Muscle layer of duodenum (tissue), 2 donors: ENCODE results near the gene MS4A7.
"Not testable (repeated sequence)": the region's sequence is repeated elsewhere in the genome, so short reads cannot be mapped to it uniquely, and the experiment has no call there.

ENCODE experiments used
- H3K27ac ChIP-seq: one replicate; pipeline ENCODE4 v1.7.0; 2013; ENCODE audit warnings: mild to moderate bottlenecking, low read length
- H3K27me3 ChIP-seq: one replicate; pipeline ENCODE4 v1.7.0; 2013; ENCODE audit warnings: low read depth, mild to moderate bottlenecking, control low read depth, low read length
- H3K36me3 ChIP-seq, 2 donors: one replicate each; pipeline ENCODE4 v1.7.0; 2013; ENCODE audit warnings: low read length in 2 of 2, control low read depth in 1 of 2, mild to moderate bottlenecking in 1 of 2; ENCODE audit not compliant: insufficient read depth in 2 of 2, control insufficient read depth in 1 of 2
- H3K4me1 ChIP-seq, 2 donors: one replicate each; pipeline ENCODE4 v1.7.0; 2013; ENCODE audit warnings: low read length in 2 of 2, mild to moderate bottlenecking in 2 of 2, control low read depth in 1 of 2, moderate library complexity in 1 of 2; ENCODE audit not compliant: insufficient read depth in 2 of 2, control insufficient read depth in 1 of 2
- H3K4me3 ChIP-seq, 2 donors: one replicate each; pipeline ENCODE4 v1.7.0; 2013; ENCODE audit warnings: low read length in 2 of 2, low read depth in 1 of 2, mild to moderate bottlenecking in 1 of 2
- H3K9me3 ChIP-seq, 2 donors: one replicate each; pipeline ENCODE4 v1.7.0; 2013; ENCODE audit warnings: low read length in 2 of 2, control low read depth in 1 of 2, mild to moderate bottlenecking in 1 of 2; ENCODE audit not compliant: control insufficient read depth in 1 of 2
- donor health status: healthy.

Gene MS4A7

DNA sequence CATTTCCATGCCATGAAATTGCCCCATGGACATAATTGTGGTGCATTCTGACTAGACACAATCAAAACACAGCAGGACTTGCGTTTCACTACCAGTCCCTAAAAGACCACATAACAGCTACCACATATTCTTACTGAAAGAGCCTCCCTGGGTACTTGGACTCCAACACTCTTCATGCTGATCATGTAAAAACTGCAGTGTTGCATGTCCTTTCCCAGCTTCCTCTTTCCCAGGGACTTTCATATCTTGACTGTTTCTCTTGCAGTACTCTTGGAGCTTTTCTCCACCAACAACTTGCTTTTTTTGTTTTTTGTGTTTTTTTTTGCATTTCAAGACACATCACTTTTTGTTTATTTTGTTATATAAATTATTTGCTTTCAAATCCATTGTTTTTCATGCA is 28.3 kb upstream of the MS4A7 start:
- H3K27me3 ChIP-seq: no peaks in the 10 kb centered on the region
- H3K27ac ChIP-seq: no peak overlapping the region
- H3K4me1 ChIP-seq: no peaks in the 10 kb centered on the region
- H3K9me3 ChIP-seq: no peaks in the 10 kb centered on the region
- no peaks in the 10 kb centered on the region for H3K36me3 ChIP-seq
- H3K4me3 ChIP-seq: no peak overlapping the region

DNA sequence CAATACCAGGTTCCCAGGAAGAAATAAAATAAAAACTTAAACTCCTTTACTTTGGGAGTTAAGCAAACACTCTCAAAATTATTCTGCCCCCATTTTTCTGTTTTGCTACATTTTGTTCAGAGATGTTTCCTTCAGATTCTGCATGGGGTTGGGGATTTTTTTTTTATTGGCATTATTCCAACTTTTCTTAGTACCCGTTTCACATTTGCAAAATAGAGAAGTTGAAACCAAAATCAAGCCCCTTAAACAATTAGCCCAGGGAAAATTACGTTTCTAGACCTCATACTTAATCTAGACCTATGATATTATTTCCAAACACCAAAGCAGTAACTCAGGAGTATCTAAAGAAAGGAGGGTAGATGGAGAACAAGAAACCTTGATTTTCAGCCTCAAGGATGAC is 20.6 kb upstream of the MS4A7 start:
- H3K36me3 ChIP-seq: no peaks in the 10 kb centered on the region
- H3K4me3 ChIP-seq: no peak overlapping the region
- no peaks in the 10 kb centered on the region for H3K4me1 ChIP-seq
- no peaks in the 10 kb centered on the region for H3K27me3 ChIP-seq
- peaks cover 3 to 5% of the 10 kb centered on the region in 2 donors for H3K9me3 ChIP-seq
- H3K27ac ChIP-seq: no peak overlapping the region

DNA sequence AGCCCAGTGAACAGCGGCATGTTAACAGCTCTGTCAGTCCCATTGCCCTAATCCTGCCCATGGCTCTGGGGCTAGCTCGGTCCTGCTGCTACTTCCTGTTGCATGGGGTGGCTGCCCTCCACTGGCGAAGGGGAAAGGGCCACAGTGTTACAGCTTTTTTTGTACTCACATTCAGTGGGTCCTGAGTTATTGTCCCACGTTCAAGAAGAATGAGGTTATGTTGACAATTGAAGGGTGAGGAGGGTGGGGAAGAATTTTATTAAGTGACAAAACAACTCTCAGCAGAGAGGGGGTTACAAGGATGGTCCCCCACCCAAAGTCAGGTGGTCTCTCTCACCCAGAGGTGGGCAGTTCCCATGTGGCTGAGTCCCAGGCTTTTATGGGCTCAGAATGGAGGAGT is 17.7 kb upstream of the MS4A7 start:
- Histone ChIP-seq H3K9me3 (peaks cover 3 to 5% of the 10 kb centered on the region in 2 donors), H3K27ac (no peak overlapping the region), H3K4me3 (no peak overlapping the region), H3K27me3 (no peaks in the 10 kb centered on the region), H3K36me3 (no peaks in the 10 kb centered on the region), H3K4me1 (no peaks in the 10 kb centered on the region)

DNA sequence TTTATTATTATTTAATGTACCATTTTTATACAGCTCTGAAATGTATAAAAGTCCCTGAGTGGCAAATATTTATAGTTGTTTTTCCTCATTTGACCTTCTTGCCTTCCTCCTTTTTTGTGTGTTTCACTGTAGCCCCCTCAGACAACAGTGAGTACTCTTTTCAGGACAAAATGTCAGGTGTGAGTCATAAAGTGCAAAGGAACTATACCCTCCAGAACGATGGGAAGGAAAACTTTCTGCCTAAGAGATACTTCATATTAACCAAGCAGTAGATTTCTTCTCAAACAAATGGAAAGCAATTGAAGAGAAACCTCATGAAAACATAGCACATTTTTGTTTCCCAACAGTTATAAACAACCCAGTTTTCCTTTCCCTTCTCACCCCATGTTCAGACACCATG is 16.1 kb upstream of the MS4A7 start:
- Histone ChIP-seq H3K9me3 (peaks cover 3 to 5% of the 10 kb centered on the region in 2 donors), H3K27ac (no peak overlapping the region), H3K27me3 (no peaks in the 10 kb centered on the region), H3K4me3 (no peak overlapping the region), H3K4me1 (no peaks in the 10 kb centered on the region), H3K36me3 (no peaks in the 10 kb centered on the region)

DNA sequence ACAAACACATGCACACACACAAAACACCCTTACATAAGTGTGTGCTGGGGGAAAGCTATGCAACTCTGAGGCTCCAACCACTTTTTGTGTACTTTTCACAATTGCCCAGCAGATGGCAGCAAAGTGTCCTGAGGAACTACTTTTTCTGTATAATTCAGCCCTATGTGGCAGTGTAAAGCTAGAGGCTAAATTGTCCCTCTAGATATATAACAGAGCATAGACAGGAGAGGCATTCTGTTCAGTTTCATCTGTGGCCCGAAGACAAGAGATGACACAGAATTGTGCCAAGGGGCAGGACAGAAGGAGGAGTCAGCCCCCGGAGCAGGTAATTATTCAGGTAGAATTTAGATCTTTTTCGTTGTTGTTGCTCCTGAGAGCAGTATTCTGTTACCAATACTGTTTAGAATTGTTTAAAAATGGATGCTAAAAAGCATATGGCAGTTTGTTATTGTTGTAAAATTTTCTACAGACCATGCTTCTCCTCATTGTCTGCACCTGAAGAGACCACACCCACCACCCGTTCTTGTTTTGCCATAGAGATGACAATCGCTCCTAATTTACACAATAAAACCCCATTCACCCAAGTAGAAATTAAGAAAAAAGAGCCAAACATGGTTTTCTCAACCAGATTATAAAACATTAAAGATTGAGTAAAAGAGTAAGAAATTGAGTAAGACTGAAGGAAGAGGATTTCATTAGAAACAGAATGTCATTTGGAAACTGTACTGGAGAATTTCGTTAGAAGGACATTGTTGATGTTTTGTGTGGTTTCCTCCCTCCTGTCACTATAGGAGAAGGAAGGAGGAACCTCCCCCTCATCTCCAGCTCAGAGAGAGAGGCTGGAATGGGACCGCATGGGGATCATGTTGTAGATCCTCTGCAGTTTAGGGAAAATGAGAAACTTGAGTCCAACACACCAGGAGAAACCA is 14.5 kb upstream of the MS4A7 start:
- Histone ChIP-seq H3K36me3 (no peaks in the 10 kb centered on the region), H3K4me1 (no peaks in the 10 kb centered on the region), H3K27me3 (no peaks in the 10 kb centered on the region), H3K27ac (peak overlapping the region; percentile 55), H3K4me3 (no peak overlapping the region), H3K9me3 (peaks cover 3 to 5% of the 10 kb centered on the region in 2 donors)

DNA sequence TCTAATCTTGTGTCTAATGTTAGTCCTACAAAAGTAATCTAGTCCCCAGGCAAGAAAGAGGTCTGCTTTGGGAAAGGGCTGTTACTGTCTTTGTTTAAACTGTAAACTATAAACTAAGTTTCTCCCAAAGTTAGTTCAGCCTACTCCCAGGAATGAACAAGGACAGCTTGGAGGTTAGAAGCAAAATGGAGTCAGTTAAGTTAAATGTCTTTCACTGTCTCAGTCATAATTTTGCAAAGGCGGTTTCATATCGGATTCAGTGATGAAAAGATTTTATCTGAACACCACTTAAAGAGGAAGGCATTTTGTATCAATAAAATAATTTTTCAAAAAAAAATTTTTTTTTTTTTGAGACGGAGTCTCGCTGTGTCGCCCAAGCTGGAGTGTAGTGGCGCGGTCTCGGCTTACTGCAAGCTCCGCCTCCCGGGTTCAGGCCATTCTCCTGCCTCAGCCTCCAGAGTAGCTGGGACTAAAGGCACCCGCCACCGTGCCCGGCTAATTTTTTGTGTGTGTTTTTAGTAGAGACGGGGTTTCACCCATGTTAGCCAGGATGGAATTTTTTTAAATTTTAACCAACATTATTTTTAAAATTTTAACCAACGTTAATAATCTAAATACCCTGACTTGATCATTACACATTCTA is 11.9 kb upstream of the MS4A7 start:
- not testable (repeated sequence) for H3K4me3 ChIP-seq, H3K4me1 ChIP-seq, H3K27me3 ChIP-seq, H3K36me3 ChIP-seq, H3K9me3 ChIP-seq, H3K27ac ChIP-seq

DNA sequence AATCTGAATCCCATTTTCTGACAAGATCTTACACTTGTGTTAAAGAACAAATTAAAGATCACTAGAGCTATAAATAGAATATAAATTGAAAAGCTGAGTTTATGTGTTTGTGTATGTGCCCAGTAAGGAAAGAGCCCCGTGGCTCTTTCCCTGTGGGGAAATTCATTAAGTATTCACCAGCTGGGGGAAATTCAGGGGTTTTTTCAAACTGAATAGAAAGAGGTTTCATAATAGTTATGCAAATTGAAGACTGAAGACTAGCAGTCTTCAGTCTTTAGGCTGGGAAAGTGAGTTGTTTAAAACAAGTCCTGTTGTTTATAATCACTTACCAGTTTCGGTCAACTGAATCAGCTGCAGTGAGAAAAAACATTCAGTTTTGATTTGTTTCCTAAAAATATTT is 11.3 kb upstream of the MS4A7 start:
- Histone ChIP-seq H3K4me3 (no peak overlapping the region), H3K9me3 (no peaks in the 10 kb centered on the region), H3K27me3 (no peaks in the 10 kb centered on the region), H3K27ac (no peak overlapping the region), H3K36me3 (no peaks in the 10 kb centered on the region), H3K4me1 (no peaks in the 10 kb centered on the region)

DNA sequence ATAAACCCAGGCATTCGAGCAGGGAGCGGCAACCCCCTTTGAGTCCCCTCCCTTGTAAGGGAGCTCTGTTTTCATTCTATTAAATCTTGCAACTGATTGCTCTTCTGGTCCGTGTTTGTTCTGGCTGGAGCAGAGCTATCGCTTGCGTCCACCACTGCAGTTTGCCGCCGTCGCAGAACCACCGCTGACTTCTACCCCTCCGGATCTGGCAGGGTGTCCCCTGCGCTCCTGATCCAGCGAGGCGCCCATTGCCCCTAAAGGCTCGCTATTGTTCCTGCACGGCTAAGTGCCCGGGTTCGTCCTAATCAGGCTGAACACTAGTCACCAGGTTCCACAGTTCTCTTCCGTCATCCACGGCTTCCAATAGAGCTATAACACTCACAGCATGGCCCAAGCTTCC is 10.4 kb upstream of the MS4A7 start:
- no peak overlapping the region for H3K4me3 ChIP-seq
- no peaks in the 10 kb centered on the region for H3K9me3 ChIP-seq
- no peaks in the 10 kb centered on the region for H3K27me3 ChIP-seq
- no peaks in the 10 kb centered on the region for H3K4me1 ChIP-seq
- no peak overlapping the region for H3K27ac ChIP-seq
- H3K36me3 ChIP-seq: no peaks in the 10 kb centered on the region

DNA sequence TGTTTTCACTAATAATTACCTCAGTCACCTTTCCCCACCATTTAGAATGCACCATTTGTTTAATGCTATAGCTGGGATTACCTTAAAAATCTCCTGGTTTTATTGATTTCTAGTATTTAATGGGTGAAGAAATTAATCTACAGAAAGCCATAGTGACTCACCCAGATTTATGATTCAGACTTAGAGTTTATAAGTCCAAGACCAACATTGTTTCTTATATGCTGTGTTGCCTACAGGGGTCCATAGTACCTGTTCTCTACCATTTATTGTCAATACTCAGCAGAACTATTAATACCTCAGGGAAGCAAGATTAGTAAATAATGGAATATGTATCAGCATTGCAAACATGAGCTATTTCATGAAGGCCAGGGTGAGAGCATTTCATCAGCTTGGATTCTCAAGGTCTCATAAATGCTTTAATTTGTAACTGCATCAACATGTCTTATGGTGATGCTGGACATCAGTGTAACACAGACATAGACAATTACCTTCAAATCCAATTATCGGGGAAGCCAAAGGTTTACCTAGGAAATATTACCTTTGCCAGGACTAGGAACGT is 8.0 kb upstream of the MS4A7 start:
- Histone ChIP-seq H3K27me3 (no peaks in the 10 kb centered on the region), H3K36me3 (no peaks in the 10 kb centered on the region), H3K27ac (peak overlapping the region; percentile 35), H3K9me3 (no peaks in the 10 kb centered on the region), H3K4me1 (no peaks in the 10 kb centered on the region), H3K4me3 (no peak overlapping the region)

DNA sequence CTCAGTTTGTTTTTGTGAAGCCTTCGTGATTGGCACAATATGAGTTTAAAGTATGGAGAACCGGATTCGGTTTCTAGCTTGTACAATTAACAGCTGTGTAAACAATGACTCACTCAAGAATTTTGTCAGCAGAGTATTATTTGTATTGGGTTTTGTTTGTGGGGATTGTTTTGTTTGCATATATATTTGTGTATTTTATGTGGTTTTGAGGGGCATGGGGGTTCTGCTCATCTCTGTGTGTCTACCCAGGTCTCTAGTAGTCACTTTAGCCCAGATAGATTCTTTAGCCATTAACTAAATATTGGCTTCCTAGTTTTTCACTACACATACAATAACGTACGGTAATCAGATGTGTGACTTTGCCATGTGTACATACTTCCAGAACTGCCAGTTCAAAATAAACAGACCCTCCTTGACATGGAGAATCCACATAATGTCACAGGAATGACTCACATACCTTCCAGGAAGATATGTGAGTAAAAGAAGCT is 7.5 kb upstream of the MS4A7 start:
- Histone ChIP-seq H3K4me1 (no peaks in the 10 kb centered on the region), H3K9me3 (no peaks in the 10 kb centered on the region), H3K36me3 (no peaks in the 10 kb centered on the region), H3K4me3 (no peak overlapping the region), H3K27me3 (no peaks in the 10 kb centered on the region), H3K27ac (peak overlapping the region; percentile 35)

DNA sequence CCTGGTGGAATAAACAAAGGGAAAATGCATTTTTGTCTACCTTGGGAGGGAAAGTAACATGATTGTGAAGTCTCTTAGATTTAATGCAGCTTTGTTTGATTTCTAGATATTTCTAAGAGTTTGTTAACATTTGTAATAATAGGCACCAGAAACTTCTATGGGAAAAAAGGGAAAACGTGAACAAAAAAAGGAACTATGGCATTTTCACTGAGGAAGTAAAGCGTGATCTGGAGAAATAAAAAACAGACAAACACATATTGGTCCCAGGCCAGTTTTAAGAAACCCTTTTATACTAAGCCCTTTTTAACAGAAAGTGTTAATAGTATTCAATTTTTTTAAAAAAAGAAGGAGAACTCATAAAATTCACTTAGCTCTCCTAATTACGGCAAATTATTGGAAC is 6.9 kb upstream of the MS4A7 start:
- Histone ChIP-seq H3K36me3 (no peaks in the 10 kb centered on the region), H3K4me1 (no peaks in the 10 kb centered on the region), H3K27ac (peak overlapping the region; percentile 35), H3K4me3 (no peak overlapping the region), H3K9me3 (no peaks in the 10 kb centered on the region), H3K27me3 (no peaks in the 10 kb centered on the region)
